Measurements from ENCODE around the gene PAX6.

- TF ChIP-seq CTCF (conservative IDR thresholded peaks at IDR 0.05; ENCODE audit: low read depth, low read length) (no peak), EZH2 (IDR thresholded peaks at IDR 0.05; ENCODE audit: borderline replicate concordance, low read depth, low read length, poor library complexity, severe bottlenecking) (no peak)
Observed at GRCh38 chr11:31793264-31793663, 17.9 kb downstream of the PAX6 start.
